Endothelial cell of umbilical vein (primary cell): ENCODE measurements around the gene SOWAHD. TPM values are rescaled to one million over a fixed set of nuclear protein-coding genes. Genes with fewer than 3 reads are reported as not detected.

ENCODE experiments used
- BruUV-seq: library from RNA; stranded (reverse); fragments of 400-500 nt; replicated peaks from 2 replicates; lab custom pipeline; 2021; lab: Mats Ljungman, UMichigan
- CTCF ChIA-PET: fragments of 300-600, 350-600 bp; sonication (Branson Sonifier 250); formaldehyde crosslinking; loops from one replicate; lab custom pipeline; 2021; ENCODE audit warnings: antibody characterized with exemption, inconsistent platforms; lab: Charles Lee
- POLR2A ChIA-PET: fragments of 300-600, 350-600 bp; sonication (Branson Sonifier 250); formaldehyde crosslinking; loops from one replicate; lab custom pipeline; 2021; ENCODE audit warnings: antibody characterized with exemption, inconsistent platforms; lab: Charles Lee
- DNase-seq: peaks from one replicate; pipeline ENCODE4 v3.0.0-alpha.2; 2011; ENCODE audit warnings: low read depth, low spot score
- FAIRE-seq: peaks from 2 replicates; lab custom pipeline; 2011; peaks lifted over from hg19 to GRCh38; lab: Jason Lieb, UNC
- H2AFZ ChIP-seq: 2 replicates; pipeline ENCODE4 v1.6.0; 2012; ENCODE audit warnings: low read depth, low read length, control low read depth, inconsistent platforms
- H3K27ac ChIP-seq: 2 replicates; pipeline ENCODE4 v1.5.1; 2011; ENCODE audit warnings: low read depth, mild to moderate bottlenecking, control low read depth, low read length, moderate library complexity; ENCODE audit not compliant: insufficient read depth
- H3K27me3 ChIP-seq, 2 experiments: 2 replicates each; pipeline versions ENCODE4 v1.6.0 to v1.6.1; 2011; ENCODE audit warnings: low read length in 2 of 2, mixed read lengths in 1 of 2; ENCODE audit not compliant: control insufficient read depth in 2 of 2, insufficient read depth in 2 of 2
- H3K36me3 ChIP-seq, 2 experiments: 2 replicates in 1 of 2; 3 replicates in 1 of 2; pipeline ENCODE4 v1.5.1; 2011; ENCODE audit warnings: low read length in 2 of 2, mild to moderate bottlenecking in 1 of 2, moderate library complexity in 1 of 2; ENCODE audit not compliant: control insufficient read depth in 2 of 2, insufficient read depth in 2 of 2; ENCODE audit errors: extremely low read depth in 1 of 2
- H3K4me1 ChIP-seq: 3 replicates; pipeline ENCODE4 v1.5.1; 2011; ENCODE audit warnings: mild to moderate bottlenecking, low read length; ENCODE audit not compliant: control insufficient read depth, insufficient read depth; ENCODE audit errors: extremely low read depth
- H3K4me2 ChIP-seq: 2 replicates; pipeline ENCODE4 v1.6.1; 2011; ENCODE audit warnings: low read length, control low read depth, mixed read lengths; ENCODE audit not compliant: insufficient read depth
- H3K4me3 ChIP-seq, 3 experiments: fragments of 200-600 bp in 1 of 3; sonication (generic), shearing (Covaris generic) in 1 of 3; replicated peaks in 1 of 3; 2 replicates each; pipeline ENCODE4 v1.5.1; 2011 to 2016; ENCODE audit warnings: control low read depth in 3 of 3, low read length in 3 of 3, mild to moderate bottlenecking in 2 of 3, inconsistent platforms in 1 of 3, low read depth in 1 of 3, moderate library complexity in 1 of 3; ENCODE audit not compliant: insufficient read depth in 1 of 3
- H3K79me2 ChIP-seq: 2 replicates; pipeline ENCODE4 v1.6.0; 2012; ENCODE audit warnings: low read length, inconsistent platforms; ENCODE audit not compliant: control insufficient read depth, insufficient read depth
- H3K9ac ChIP-seq: replicated peaks from 2 replicates; pipeline ENCODE3; 2011; ENCODE audit warnings: low read length, control low read depth; ENCODE audit not compliant: insufficient read depth; ENCODE audit errors: extremely low read depth
- H3K9me1 ChIP-seq: replicated peaks from 3 replicates; pipeline ENCODE4 v1.6.0; 2011; ENCODE audit warnings: mild to moderate bottlenecking, low read length; ENCODE audit not compliant: control insufficient read depth, insufficient read depth; ENCODE audit errors: extremely low read depth
- H3K9me3 ChIP-seq: replicated peaks from 2 replicates; pipeline ENCODE4 v1.5.1; 2012; ENCODE audit warnings: low read length, inconsistent platforms; ENCODE audit not compliant: control insufficient read depth, insufficient read depth
- H4K20me1 ChIP-seq: replicated peaks from 2 replicates; pipeline ENCODE3; 2011; ENCODE audit warnings: mild to moderate bottlenecking, low read length; ENCODE audit not compliant: control insufficient read depth, insufficient read depth; ENCODE audit errors: extremely low read depth
- EZH2 ChIP-seq: IDR thresholded peaks from 2 replicates; pipeline ENCODE4 v1.6.1; 2012; ENCODE audit warnings: borderline replicate concordance, low read depth, mild to moderate bottlenecking, moderate library complexity, low read length, inconsistent platforms; ENCODE audit not compliant: severe bottlenecking
- FOS ChIP-seq: IDR thresholded peaks from 2 replicates; pipeline ENCODE4 v1.6.1; 2011; ENCODE audit warnings: mild to moderate bottlenecking, low read length, moderate library complexity, borderline replicate concordance; ENCODE audit not compliant: insufficient read depth
- GATA2 ChIP-seq: IDR thresholded peaks from 2 replicates; pipeline ENCODE4 v1.7.0; 2011; ENCODE audit warnings: low read depth, mild to moderate bottlenecking, moderate library complexity, mixed read lengths, low read length; ENCODE audit not compliant: insufficient read length, insufficient read depth
- JUN ChIP-seq: IDR thresholded peaks from 2 replicates; pipeline ENCODE4 v1.6.1; 2011; ENCODE audit warnings: borderline replicate concordance, low read depth; ENCODE audit not compliant: insufficient read length, insufficient read depth
- MYC ChIP-seq: IDR thresholded peaks from one replicate; pipeline ENCODE4 v1.6.1; 2011; ENCODE audit warnings: mild to moderate bottlenecking, low read depth, low read length
- POLR2A ChIP-seq: IDR thresholded peaks from 2 replicates; pipeline ENCODE4 v1.6.1; 2012; ENCODE audit warnings: low read depth, mild to moderate bottlenecking, control low read depth, low read length
- POLR2AphosphoS5 ChIP-seq: IDR thresholded peaks from 2 replicates; pipeline ENCODE4 v1.6.1; 2012; ENCODE audit warnings: low read depth, mild to moderate bottlenecking, control low read depth, low read length, moderate library complexity; ENCODE audit not compliant: insufficient read depth
- dilution Hi-C: fragments of 300-500 bp; cut with MboI; formaldehyde crosslinking; loops from one replicate; pipeline ENCODE4 v1.15.0; 2019; ENCODE audit warnings: low sequenced_read_pairs; ENCODE audit not compliant: extremely low pct_ligation_motif_present
- intact Hi-C: fragments of 100-400 bp; cut with micrococcal nuclease; formaldehyde crosslinking; loops from one replicate; pipeline ENCODE4 v1.10.0; 2022
- polyA plus RNA-seq, 4 experiments: library from polyadenylated mRNA; depleted of rRNA in 3 of 4; stranded (reverse) in 3 of 4; unstranded in 1 of 4; fragments of >200 nt; gene quantifications; 2 replicates each; pipeline versions ENCODE4 v1.2.1 to v1.2.3, GENCODE V29; 2011 to 2012; ENCODE audit warnings: missing spikeins in 1 of 4
- total RNA-seq: library from RNA; stranded (reverse); gene quantifications from 2 replicates; pipeline ENCODE4 v1.2.3, GENCODE V29; 2021
- TF ChIP-seq, protein P1 (sequence below): IDR thresholded peaks from 2 replicates; pipeline ENCODE4 v1.6.1; 2011; ENCODE audit not compliant: insufficient read depth, insufficient read length
- TF ChIP-seq, protein P2 (sequence below), 2 donors: IDR thresholded peaks; 1 replicate in 1 of 2; 2 replicates in 1 of 2; pipeline ENCODE4 v1.5.1; 2011; ENCODE audit warnings: low read length in 2 of 2, mild to moderate bottlenecking in 2 of 2, moderate library complexity in 2 of 2, control low read depth in 1 of 2, inconsistent platforms in 1 of 2, low read depth in 1 of 2; ENCODE audit not compliant: insufficient read depth in 1 of 2; ENCODE audit errors: extremely low read depth in 1 of 2

The SOWAHD gene
- total and polyA plus RNA-seq, 2 donors (not counting 3 experiments of a cell fraction or from before 2014, with no cell fraction given), result not detected

DNA sequence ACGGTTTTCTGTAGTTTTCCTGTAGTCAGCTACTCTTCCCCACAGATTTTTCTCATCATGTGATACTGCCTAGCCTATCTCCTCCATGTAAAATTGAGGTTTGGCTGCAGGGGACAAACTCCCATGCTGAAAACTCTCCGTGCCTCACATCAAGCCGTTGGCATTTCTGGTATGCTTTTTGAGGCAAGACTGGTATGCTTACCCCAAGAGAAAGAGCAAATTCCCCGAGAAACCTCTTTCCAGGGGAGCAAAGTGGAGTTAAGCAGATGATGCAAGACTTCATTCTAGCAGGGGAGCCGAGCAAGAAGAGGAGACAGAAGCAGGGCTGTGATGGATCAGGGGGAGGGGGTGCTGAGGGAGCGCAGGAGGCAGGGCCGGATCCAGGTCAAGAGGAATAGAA, 4.8 kb downstream of the SOWAHD start:
- intact Hi-C loops, result no loop called here

More for the DNA sequence above, 4.8 kb downstream of the SOWAHD start:
- H3K4me3 ChIP-seq, result no peak overlapping the region
- H3K9me1 ChIP-seq, result no peaks in the 10 kb centered on the region
- FAIRE-seq, result no peak
- H3K9ac ChIP-seq, result no peak overlapping the region
- TF ChIP-seq POLR2AphosphoS5 (no peak), EZH2 (no peak), MYC (no peak), FOS (no peak), JUN (no peak), POLR2A (no peak), GATA2 (no peak)
- TF ChIP-seq, protein P1, sequence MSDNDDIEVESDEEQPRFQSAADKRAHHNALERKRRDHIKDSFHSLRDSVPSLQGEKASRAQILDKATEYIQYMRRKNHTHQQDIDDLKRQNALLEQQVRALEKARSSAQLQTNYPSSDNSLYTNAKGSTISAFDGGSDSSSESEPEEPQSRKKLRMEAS, result no peak
- TF ChIP-seq, protein P2, sequence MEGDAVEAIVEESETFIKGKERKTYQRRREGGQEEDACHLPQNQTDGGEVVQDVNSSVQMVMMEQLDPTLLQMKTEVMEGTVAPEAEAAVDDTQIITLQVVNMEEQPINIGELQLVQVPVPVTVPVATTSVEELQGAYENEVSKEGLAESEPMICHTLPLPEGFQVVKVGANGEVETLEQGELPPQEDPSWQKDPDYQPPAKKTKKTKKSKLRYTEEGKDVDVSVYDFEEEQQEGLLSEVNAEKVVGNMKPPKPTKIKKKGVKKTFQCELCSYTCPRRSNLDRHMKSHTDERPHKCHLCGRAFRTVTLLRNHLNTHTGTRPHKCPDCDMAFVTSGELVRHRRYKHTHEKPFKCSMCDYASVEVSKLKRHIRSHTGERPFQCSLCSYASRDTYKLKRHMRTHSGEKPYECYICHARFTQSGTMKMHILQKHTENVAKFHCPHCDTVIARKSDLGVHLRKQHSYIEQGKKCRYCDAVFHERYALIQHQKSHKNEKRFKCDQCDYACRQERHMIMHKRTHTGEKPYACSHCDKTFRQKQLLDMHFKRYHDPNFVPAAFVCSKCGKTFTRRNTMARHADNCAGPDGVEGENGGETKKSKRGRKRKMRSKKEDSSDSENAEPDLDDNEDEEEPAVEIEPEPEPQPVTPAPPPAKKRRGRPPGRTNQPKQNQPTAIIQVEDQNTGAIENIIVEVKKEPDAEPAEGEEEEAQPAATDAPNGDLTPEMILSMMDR (IDR thresholded peaks at IDR 0.05; ENCODE audit: extremely low read depth in 1 of 2, insufficient read depth in 1 of 2, low read depth in 1 of 2, low read length in 2 of 2), result no peak
- no peaks in the 10 kb centered on the region for H3K79me2 ChIP-seq
- H3K4me2 ChIP-seq, result no peak overlapping the region
- no peak for DNase-seq
- H3K9me3 ChIP-seq, result no peaks in the 10 kb centered on the region
- no peak overlapping the region for H2AFZ ChIP-seq
- H3K27ac ChIP-seq, result no peak overlapping the region
- H4K20me1 ChIP-seq, result no peaks in the 10 kb centered on the region
- H3K27me3 ChIP-seq, result peaks cover 0 to 10% of the 10 kb centered on the region in 2 experiments
- ChIA-PET CTCF (interaction anchor here (1.0 kb wide), 1 partner anchor 8 kb away, joined by 3 read pairs; no protein-coding TSS in a partner anchor), POLR2A (no interaction called here)
- BruUV-seq, result no TSS peak
- no peaks in the 10 kb centered on the region for H3K36me3 ChIP-seq
- H3K4me1 ChIP-seq, result peaks cover 3% of the 10 kb centered on the region
- dilution Hi-C loops, result no loop called here
